Middle frontal gyrus (tissue), 1 donor: Measurements from ENCODE around the gene NQO1.
"Not testable (repeated sequence)": the region's sequence is repeated elsewhere in the genome, so short reads cannot be mapped to it uniquely, and the experiment has no call there.

Experiments used
- DNase-seq: peaks from one replicate; pipeline ENCODE4 v3.0.0-alpha.2; 2015; ENCODE audit warnings: low spot score; ENCODE audit errors: extremely low spot score

NQO1 gene

DNA sequence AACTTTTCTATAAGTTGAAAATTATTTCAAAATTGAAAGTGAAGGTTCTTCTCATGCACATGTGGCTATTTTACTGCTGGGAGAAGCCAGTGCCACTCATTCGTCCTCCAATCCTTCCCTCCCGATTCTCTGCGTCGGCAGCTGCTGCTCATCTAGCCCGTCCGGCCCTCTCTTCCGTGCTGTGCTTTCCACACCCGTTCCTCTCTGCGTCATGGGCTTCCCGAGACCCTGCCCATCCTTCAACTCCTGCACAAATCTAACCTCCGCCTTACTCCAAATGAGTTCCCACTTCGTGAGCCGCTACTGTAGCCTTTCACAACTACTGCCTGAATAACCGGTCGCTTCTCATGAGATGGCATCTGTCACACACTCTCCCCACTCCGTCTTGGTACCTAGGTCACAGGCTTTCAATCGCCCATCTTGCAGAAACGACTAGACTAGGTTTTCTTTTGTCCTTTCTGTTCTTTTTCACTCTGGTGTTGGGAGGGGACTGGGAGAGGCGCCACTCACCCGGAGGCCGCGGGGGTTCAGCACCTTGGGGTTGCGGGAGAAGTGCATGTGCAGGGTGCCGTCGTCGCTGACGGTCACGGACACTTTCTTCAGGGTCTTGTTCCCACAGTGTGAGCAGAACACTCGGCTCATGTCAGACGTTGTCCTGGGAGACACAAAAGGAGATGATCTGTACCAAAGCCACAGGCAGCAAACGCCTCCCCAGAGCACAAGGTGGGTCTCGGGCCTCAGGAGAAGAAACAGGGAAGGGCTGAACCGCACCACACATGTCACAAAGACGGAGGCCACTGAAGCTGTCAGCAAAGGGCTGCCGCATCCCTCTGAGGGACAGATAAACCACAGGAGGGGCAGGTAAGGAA, 18.2 kb upstream of the NQO1 start:
- no peak for DNase-seq

DNA sequence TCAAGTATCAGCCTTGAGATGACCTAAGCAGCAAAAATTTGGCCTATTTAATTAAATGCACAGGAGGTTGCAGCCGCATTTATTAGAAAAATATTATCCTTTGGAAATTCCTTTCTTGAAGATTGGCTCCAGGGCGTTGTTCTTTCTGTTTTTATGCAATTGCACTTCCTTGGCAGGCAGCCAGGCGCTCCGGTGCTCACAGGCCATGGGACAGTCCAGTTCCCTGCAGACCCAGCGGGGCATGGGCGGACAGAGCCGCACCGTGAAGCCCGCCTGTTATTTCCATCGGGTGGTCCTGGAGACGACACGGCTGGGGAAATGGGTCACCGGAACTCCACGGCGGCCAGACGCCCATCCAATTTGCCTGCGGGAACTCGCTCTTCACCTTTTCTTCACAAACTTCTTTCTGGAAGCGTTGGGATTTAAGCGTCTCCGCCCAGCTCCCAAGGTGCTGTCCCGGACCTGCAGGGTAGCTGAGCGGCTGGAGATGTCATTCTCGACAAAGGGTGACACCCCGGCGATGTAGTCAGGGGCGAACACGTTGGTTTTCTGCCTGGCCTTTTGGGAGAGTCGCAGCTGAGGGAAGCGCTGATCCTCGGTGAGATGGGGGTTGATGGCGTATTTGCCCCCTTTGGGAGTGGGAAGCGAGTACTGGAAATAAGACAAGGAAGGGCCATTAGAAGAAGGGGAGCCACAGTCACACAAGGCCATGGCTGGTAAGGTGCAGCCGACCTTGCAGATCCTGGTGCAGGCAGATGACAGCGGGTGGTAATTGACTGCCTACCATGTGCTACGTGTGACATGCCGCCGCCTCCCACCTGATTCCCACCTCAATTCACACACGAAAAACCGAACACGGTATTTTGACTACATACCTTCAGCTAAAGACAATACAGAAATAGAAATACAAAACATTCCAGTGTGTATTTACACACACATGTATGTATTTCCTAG, 15.9 kb upstream of the NQO1 start:
- no peak for DNase-seq

DNA sequence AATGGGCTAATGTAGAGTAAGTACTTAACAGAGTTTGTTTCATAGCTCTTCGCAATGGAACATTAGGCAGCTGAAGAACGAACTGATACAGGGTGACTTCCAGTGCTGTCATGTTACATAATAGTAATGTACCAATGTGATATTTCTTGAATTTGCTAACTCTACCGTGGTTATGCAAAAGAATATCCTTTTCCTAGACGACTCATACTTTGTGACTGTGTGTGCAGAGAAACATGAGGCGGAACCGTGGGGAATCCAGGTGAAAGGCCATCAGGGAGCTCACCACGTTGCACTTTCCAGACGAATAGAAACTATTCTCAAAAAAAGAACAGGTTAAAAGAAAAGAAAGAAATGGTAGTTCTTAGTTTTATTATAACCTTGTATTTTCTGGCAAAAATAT, 15.2 kb upstream of the NQO1 start:
- no peak for DNase-seq

DNA sequence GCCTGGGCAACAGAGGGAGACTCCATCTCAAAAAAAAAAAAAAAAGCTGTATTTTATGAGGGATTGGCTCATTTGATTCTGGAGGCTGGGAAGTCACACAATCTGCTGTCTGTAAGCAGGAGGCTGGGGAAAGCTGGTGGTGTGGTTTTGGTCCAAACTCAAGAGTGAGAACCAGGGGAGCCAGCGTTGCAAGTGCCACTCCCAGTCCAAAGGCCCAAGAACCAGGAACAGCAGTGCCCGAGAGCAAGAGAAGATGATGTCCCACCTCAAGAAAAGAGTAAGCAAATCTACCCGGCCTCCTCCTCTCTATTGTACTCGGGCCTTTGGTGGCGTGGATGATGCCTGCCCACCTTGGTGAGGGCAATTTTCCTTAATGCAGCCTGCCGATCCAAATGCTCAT, 5.7 kb upstream of the NQO1 start:
- no peak for DNase-seq

GRCh38 chr16:69731280-69731679, 4.9 kb upstream of the NQO1 start:
- DNase-seq = not testable (repeated sequence)

DNA sequence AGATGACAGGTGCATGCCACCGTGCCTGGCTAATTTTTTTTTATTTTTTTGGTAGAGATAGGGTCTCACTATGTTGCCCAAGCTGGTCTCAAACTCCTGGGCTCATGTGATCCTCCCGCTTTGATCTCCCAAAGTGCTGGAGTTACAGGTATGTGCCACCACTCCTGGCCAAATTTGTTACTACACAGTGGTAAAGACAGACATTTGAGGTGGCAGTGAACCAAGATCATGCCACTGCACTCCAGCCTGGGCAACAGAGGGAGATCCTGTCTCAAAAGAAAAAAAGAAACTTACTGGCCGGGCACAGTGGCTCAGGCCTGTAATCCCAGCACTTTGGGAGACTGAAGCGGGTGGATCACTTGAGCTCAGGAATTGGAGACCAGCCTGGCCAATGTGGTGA, 2.7 kb upstream of the NQO1 start:
- DNase-seq = not testable (repeated sequence)

- DNase-seq = no peak
Measured at GRCh38 chr16:69727916-69728270, 1.5 kb upstream of the NQO1 start.

GRCh38 chr16:69725480-69726312, 664 bp downstream of the NQO1 start:
- no peak for DNase-seq

DNA sequence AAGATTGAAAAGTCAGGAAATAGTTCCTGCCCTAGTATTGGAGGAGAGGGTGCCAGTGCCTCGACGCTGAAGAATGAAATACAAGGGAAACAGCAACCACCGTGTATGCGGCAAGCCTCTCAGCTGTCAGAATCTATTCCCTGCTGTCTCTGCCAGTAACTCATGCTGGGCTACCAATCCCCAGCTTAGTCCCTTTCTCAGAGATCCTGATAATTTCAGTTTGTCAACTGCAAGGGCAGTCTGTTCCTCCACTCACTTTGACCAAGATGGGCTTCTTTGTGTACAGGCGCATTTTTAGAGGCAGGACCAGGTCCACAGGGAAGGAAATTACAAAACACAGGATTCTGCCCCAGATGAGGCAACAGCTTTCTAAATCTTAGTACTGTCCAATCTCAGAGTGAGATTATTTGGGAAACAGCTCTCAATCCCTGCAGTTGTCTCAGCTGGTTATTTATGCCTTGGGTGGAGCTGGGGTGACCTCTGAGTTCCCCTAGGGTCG, 1.3 kb downstream of the NQO1 start:
- no peak for DNase-seq

GRCh38 chr16:69724414-69724873, 1.9 kb downstream of the NQO1 start:
- no peak for DNase-seq

DNA sequence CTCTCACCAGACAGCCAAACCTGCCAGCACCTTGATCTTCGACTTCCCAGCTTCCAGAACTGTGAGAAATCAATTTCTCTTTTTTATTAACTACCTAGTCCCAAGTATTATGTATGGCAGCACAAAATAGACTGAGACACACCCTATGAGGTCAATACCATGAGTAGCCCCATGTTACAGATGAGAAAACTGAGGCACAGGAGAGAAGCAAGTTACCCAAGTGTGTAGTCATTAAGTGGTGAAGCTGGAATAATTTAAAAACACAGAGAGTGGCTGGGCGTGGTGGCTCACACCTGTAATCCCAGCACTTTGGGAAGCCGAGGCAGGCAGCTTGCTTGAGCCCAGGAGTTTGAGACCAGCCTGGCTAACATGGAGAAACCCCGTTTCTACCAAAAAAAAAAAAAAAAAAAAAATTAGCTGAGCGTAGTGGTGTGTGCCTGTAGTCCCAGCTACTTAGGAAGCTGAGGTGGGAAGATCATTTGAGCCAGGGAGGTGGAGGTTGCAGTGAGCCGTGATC, 4.9 kb downstream of the NQO1 start:
- DNase-seq = no peak

DNA sequence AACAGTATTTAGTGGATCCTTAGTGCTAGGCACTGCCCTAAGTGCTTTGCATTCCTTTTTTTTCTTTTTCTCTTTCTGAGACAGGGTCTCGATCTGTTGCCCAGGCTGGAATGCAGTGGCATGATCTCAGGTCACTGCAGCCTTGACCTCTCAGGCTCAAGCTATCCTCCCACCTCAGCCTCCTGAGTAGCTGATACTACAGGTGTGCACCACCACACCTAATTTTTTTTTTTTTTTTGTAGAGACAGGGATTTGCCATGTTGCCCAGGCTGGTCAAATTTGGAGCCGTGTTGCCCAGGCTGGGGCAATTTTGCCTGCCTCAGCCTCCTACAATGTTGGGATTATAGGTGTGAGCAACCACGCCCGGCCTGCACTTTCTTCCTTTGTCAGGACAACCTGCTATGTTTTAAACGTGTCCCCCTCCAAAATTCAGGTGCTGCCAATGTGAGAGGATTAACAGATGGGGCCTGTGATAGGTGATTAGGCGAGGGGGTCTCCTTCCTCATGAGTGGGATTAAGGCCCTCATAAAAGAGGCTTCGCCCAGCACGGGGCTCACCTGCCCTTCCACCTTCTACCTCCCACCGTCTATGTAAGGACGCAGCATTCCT, 5.4 kb downstream of the NQO1 start:
- DNase-seq = no peak

DNA sequence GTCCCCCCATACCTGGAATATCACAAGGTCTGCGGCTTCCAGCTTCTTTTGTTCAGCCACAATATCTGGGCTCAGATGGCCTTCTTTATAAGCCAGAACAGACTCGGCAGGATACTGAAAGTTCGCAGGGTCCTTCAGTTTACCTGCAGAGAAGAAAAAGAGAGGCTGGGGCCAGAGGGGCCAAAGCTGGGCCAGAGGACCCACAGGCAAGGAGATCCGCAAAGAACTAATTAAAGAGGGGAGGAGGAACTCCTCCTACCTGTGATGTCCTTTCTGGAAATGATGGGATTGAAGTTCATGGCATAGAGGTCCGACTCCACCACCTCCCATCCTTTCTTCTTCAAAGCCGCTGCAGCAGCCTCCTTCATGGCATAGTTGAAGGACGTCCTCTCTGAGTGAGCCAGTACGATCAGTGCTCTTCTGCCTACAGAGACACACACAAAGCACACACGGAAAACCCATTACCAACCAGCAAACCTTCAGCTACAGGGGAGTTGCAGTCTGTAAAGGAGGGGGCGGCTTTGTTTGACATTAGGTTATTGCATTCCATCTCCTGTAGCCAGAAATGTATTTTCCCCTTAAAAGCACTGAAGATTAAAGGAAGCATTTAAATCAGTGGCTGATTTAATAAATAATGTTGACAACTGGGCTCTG, 8.1 kb downstream of the NQO1 start:
- no peak for DNase-seq

- no peak for DNase-seq
Measured at GRCh38 chr16:69717066-69717465, 9.3 kb downstream of the NQO1 start.

GRCh38 chr16:69712914-69713581, 13.3 kb downstream of the NQO1 start:
- no peak for DNase-seq

DNA sequence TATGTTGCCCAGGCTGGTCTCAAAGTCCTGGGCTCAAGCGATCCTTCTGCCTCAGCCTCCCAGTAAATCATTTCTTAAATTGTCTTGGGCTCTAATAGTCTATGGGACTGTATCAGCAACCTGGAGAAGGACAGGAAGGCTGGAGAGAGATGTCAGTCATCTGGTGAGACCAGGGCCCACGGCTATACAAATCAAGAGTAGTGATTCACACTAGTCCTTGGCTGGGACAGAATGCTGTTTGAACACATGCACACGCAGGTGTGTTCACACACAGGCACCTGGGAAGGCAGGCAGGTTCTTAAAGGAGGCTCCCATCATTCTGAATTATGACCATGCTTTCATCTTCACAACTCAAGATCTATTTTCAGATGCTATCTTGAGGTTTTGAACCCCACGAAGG, 14.1 kb downstream of the NQO1 start:
- DNase-seq = no peak

GRCh38 chr16:69711115-69711740, 15.1 kb downstream of the NQO1 start:
- DNase-seq = no peak

GRCh38 chr16:69709456-69710084, 16.8 kb downstream of the NQO1 start:
- peak; percentile 70 for DNase-seq
